Coronary artery (tissue), 2 donors: Measurements from ENCODE around the gene GEMIN8.

Experiments used
- DNase-seq: peaks from one replicate; pipeline ENCODE4 v3.0.0-alpha.2; 2017; ENCODE audit warnings: low spot score
- H3K27ac ChIP-seq, 2 donors: fragments of 200-600 bp; sonication (generic); one replicate each; pipeline ENCODE4 v1.5.1; 2016 to 2019
- H3K4me3 ChIP-seq: fragments of 200-600 bp; sonication (generic); 2 replicates; pipeline ENCODE4 v1.5.1; 2016; ENCODE audit warnings: mild to moderate bottlenecking, moderate library complexity
- CTCF ChIP-seq: fragments of 200-600 bp; sonication (generic); IDR thresholded peaks from one replicate; pipeline ENCODE4 v1.5.1; 2019; ENCODE audit warnings: antibody characterized with exemption

The GEMIN8 gene

GRCh38 chrX:14029425-14030173, at the start of gene GEMIN8:
TSS of gene GEMIN8 (minus strand) at chrX:14029892. CDS start at chrX:14021478, 8,414 bp downstream.
- no peak for TF ChIP-seq CTCF
- H3K27ac ChIP-seq = peak within 1 kb of the TSS; percentile 78 to 85
- peak; percentile 91 for DNase-seq
- H3K4me3 ChIP-seq = peak within 1 kb of the TSS; percentile 75

- no peak overlapping the region for H3K4me3 ChIP-seq
- no peak overlapping the region for H3K27ac ChIP-seq
- DNase-seq = no peak
- no peak for TF ChIP-seq CTCF
Observed at GRCh38 chrX:14076639-14077038, 46.9 kb upstream of the GEMIN8 start.

- Histone ChIP-seq H3K4me3 (no peak overlapping the region), H3K27ac (no peak overlapping the region)
- TF ChIP-seq CTCF = no peak
- no peak for DNase-seq
Observed at GRCh38 chrX:14073556-14073955, 43.9 kb upstream of the GEMIN8 start.

- TF ChIP-seq CTCF = no peak
- no peak overlapping the region for H3K27ac ChIP-seq
Observed at GRCh38 chrX:14073071-14073470, 43.4 kb upstream of the GEMIN8 start.

GRCh38 chrX:14065800-14066199, 36.1 kb upstream of the GEMIN8 start:
- Histone ChIP-seq H3K4me3 (no peak overlapping the region), H3K27ac (no peak overlapping the region)
- TF ChIP-seq CTCF = no peak
- DNase-seq = no peak

More at GRCh38 chrX:14073071-14073470, 43.4 kb upstream of the GEMIN8 start:
- DNase-seq = no peak
- no peak overlapping the region for H3K4me3 ChIP-seq

GRCh38 chrX:14064626-14065432, 35.1 kb upstream of the GEMIN8 start:
- DNase-seq = no peak
- TF ChIP-seq CTCF = no peak

More at GRCh38 chrX:14064626-14065432, 35.1 kb upstream of the GEMIN8 start:
- H3K27ac ChIP-seq = no peak overlapping the region
- no peak overlapping the region for H3K4me3 ChIP-seq
